DMS 273 treated with DMSO at 0.1 percent for 48 hours (cell line): ENCODE results near the gene ZC3H8.
"Not testable (repeated sequence)": the region's sequence is repeated elsewhere in the genome, so short reads cannot be mapped to it uniquely, and the experiment has no call there.

Experiments used
- DNase-seq: peaks from one replicate; lab custom pipeline; 2025; lab: John Stamatoyannopoulos, UW

Gene ZC3H8

GRCh38 chr2:112254466-112255240, at the start of gene ZC3H8:
Gene ZC3H8, minus strand, starts transcription at chr2:112255042. Its CDS starts 61 bp downstream, at chr2:112254981.
- peak; percentile 69 for DNase-seq

GRCh38 chr2:112304298-112304941, 49.6 kb upstream of the ZC3H8 start:
- no peak for DNase-seq

GRCh38 chr2:112301973-112302372, 47.1 kb upstream of the ZC3H8 start:
- no peak for DNase-seq

- no peak for DNase-seq
Measured at GRCh38 chr2:112301171-112301584, 46.3 kb upstream of the ZC3H8 start.

GRCh38 chr2:112296407-112296806, 41.6 kb upstream of the ZC3H8 start:
- no peak for DNase-seq

GRCh38 chr2:112295407-112296078, 40.7 kb upstream of the ZC3H8 start:
- DNase-seq: no peak

GRCh38 chr2:112293636-112294401, 39.0 kb upstream of the ZC3H8 start:
- DNase-seq: no peak

GRCh38 chr2:112290648-112291047, 35.8 kb upstream of the ZC3H8 start:
- no peak for DNase-seq

GRCh38 chr2:112290088-112290487, 35.2 kb upstream of the ZC3H8 start:
- no peak for DNase-seq

GRCh38 chr2:112283535-112283934, 28.7 kb upstream of the ZC3H8 start:
- DNase-seq: not testable (repeated sequence)

GRCh38 chr2:112282066-112282465, 27.2 kb upstream of the ZC3H8 start:
- DNase-seq: not testable (repeated sequence)

- no peak for DNase-seq
Measured at GRCh38 chr2:112277596-112278220, 22.9 kb upstream of the ZC3H8 start.

GRCh38 chr2:112276954-112277353, 22.1 kb upstream of the ZC3H8 start:
- no peak for DNase-seq

GRCh38 chr2:112275887-112276773, 21.3 kb upstream of the ZC3H8 start:
- peak; percentile 78 for DNase-seq

GRCh38 chr2:112275311-112275886, 20.6 kb upstream of the ZC3H8 start, which contains the start of gene ZC3H6:
Gene ZC3H6, plus strand, starts transcription at chr2:112275597. Its CDS starts 398 bp downstream, at chr2:112275995.
- DNase-seq: peak; percentile 95

- DNase-seq: no peak
Measured at GRCh38 chr2:112273349-112273748, 18.5 kb upstream of the ZC3H8 start.

GRCh38 chr2:112272669-112273068, 17.8 kb upstream of the ZC3H8 start:
- DNase-seq: no peak

- DNase-seq: no peak
Measured at GRCh38 chr2:112268547-112268946, 13.7 kb upstream of the ZC3H8 start.

GRCh38 chr2:112262876-112263275, 8.0 kb upstream of the ZC3H8 start:
- no peak for DNase-seq

- no peak for DNase-seq
Measured at GRCh38 chr2:112260295-112260625, 5.4 kb upstream of the ZC3H8 start.
